ACC112 (cell line): ENCODE results near the gene FITM2.

ENCODE experiments used
- H2AFZ ChIP-seq: fragments of 200-600 bp; sonication (generic); one replicate; pipeline ENCODE4 v1.6.0; 2017; ENCODE audit warnings: antibody characterized with exemption, low read length; ENCODE audit not compliant: unreplicated experiment
- H3K27ac ChIP-seq: fragments of 200-600 bp; sonication (generic); 2 replicates; pipeline ENCODE4 v1.5.1; 2014; ENCODE audit warnings: low read depth, mild to moderate bottlenecking, antibody characterized with exemption, low read length, moderate library complexity
- H3K27me3 ChIP-seq: fragments of 200-600 bp; sonication (generic); 2 replicates; pipeline ENCODE4 v1.6.1; 2014; ENCODE audit warnings: mild to moderate bottlenecking, antibody characterized with exemption, low read length, moderate library complexity, mixed read lengths; ENCODE audit not compliant: insufficient read depth
- H3K36me3 ChIP-seq: fragments of 200-600 bp; sonication (generic); 2 replicates; pipeline ENCODE4 v1.6.1; 2016; ENCODE audit warnings: mild to moderate bottlenecking, antibody characterized with exemption, low read length, moderate library complexity, mixed read lengths; ENCODE audit not compliant: insufficient read depth
- H3K4me1 ChIP-seq: fragments of 200-600 bp; sonication (generic); one replicate; pipeline ENCODE4 v1.6.1; 2016; ENCODE audit warnings: low read length, mixed read lengths; ENCODE audit not compliant: insufficient read depth, unreplicated experiment, control insufficient read depth
- H3K4me3 ChIP-seq: fragments of 200-600 bp; sonication (generic); 2 replicates; pipeline ENCODE4 v1.5.1; 2014; ENCODE audit warnings: mild to moderate bottlenecking, low read depth, low read length
- H3K79me2 ChIP-seq: fragments of 200-600 bp; sonication (generic); one replicate; pipeline ENCODE4 v1.6.0; 2016; ENCODE audit warnings: low read length; ENCODE audit not compliant: control insufficient read depth, unreplicated experiment, insufficient read depth

The FITM2 gene

DNA sequence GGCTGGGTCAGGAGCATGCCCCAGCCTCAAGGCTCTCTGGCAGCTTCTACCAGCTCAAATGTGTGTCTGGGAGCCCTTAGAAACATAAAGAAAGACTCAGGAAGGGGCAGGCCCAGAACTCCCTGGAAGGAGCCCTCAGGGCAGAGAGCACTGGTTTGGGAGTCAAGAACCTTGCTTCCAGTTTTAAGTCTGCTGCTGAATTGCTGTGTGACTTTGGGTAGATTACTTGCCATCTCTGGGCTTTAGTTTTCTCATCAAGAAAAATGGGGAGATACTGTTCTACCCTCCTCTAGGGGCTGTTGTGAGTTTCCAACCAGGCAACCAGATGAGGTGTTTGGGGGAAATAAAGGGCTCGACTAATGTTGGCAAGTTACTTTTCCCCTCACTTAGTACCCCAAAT is 55.1 kb downstream of the FITM2 start:
- H3K79me2 ChIP-seq = no peaks in the 10 kb centered on the region
- H3K27me3 ChIP-seq = 0 out of 2 replicates have a peak, but pooled peaks cover 5% of the 10 kb centered on the region
- H3K36me3 ChIP-seq = no peaks in the 10 kb centered on the region
- no peak overlapping the region for H3K4me3 ChIP-seq
- no peaks in the 10 kb centered on the region for H3K4me1 ChIP-seq
- H2AFZ ChIP-seq = no peak overlapping the region
- no peak overlapping the region for H3K27ac ChIP-seq

DNA sequence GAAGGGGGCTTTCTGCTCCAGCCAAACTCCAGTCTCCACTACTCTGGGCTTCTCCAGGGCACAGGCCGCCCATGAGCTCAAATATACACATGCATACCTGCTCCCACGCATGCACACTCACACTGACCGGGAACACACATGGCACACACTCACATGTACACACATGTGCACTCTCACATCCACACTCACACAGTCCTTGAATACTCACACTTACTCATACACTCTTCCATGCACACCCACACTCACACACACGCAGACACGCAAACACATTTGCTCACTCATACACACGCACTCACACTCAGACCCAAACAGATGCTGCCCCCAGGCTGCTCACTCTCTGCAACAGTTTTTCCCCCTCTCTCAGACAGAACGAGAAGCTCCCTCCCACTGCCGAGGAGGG is 56.9 kb downstream of the FITM2 start:
- H3K4me3 ChIP-seq = no peak overlapping the region
- H3K27ac ChIP-seq = no peak overlapping the region
- no peaks in the 10 kb centered on the region for H3K79me2 ChIP-seq
- no peaks in the 10 kb centered on the region for H3K36me3 ChIP-seq
- H3K27me3 ChIP-seq = no peaks in the 10 kb centered on the region; the same call in 1 of the 2 replicates
- no peak overlapping the region for H2AFZ ChIP-seq
- no peaks in the 10 kb centered on the region for H3K4me1 ChIP-seq

DNA sequence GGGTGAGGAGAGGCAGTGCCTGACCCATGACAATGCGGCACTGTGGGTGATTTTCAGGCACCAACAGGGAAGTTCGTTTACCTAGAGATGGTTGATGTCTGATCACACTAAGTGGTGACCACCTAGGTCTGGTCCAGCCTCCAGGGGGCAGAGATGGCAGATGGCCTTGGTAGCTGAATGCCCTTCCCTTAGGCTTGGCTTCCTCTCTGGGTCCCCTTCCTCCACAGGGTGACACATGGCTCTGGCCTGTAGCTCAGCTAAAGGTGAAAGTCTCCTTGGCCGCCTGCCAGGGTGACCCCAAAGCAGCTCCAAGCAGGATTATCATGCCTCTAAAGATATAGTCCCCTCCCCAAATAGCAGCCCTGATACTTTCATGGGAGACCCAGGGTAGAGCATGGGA is 57.5 kb downstream of the FITM2 start:
- Histone ChIP-seq H3K4me3 (no peak overlapping the region), H2AFZ (no peak overlapping the region), H3K4me1 (no peaks in the 10 kb centered on the region), H3K27me3 (peaks cover 3% of the 10 kb centered on the region), H3K79me2 (no peaks in the 10 kb centered on the region), H3K27ac (no peak overlapping the region), H3K36me3 (no peaks in the 10 kb centered on the region)
